HCT116 (cell line): ENCODE results near the gene SLC22A23. TPM values are rescaled to one million over a fixed set of nuclear protein-coding genes. Genes with fewer than 3 reads are reported as not detected.

Experiments
- ATAC-seq: fragments of 200-7000 bp; cut with Tn5 transposase; 2 replicates; pipeline ENCODE4 v1.9.1; 2020; ENCODE audit warnings: mild to moderate bottlenecking, moderate library complexity
- BruUV-seq: library from RNA; stranded (reverse); fragments of 400-500 nt; replicated peaks from 2 replicates; lab custom pipeline; 2021; lab: Mats Ljungman, UMichigan
- CTCF ChIA-PET: fragments of 300-600 bp; sonication (Branson Sonifier 250); formaldehyde crosslinking; loops from one replicate; lab custom pipeline; 2021; ENCODE audit warnings: antibody characterized with exemption; lab: Charles Lee
- POLR2A ChIA-PET: fragments of 300-600, 350-600 bp; sonication (Branson Sonifier 250); formaldehyde crosslinking; loops from one replicate; lab custom pipeline; 2021; ENCODE audit warnings: antibody characterized with exemption; lab: Charles Lee
- RAD21 ChIA-PET, 2 experiments: fragments of 300-600 bp; sonication (Branson Sonifier 250); formaldehyde crosslinking; loops; one replicate each; lab custom pipeline; 2023; ENCODE audit warnings: low total read pairs in 2 of 2; ENCODE audit not compliant: uncharacterized antibody in 2 of 2, unreplicated experiment in 2 of 2, low non-redundant PET in 1 of 2; lab: Charles Lee
- DNase-seq: peaks from one replicate; pipeline ENCODE4 v3.0.0-alpha.2; 2010; ENCODE audit warnings: low read depth, low spot score
- H2AFZ ChIP-seq: fragments of 200-600 bp; shearing (Covaris generic), sonication (generic); 2 replicates; pipeline ENCODE4 v1.6.1; 2017; ENCODE audit warnings: low read depth, mixed run types, mixed read lengths, antibody characterized with exemption, low read length; ENCODE audit not compliant: poor library complexity, severe bottlenecking
- H3K27ac ChIP-seq: 2 replicates; pipeline ENCODE4 v1.5.1; 2012; ENCODE audit warnings: low read depth, low read length
- H3K27me3 ChIP-seq: fragments of 200-600 bp; sonication (generic); 2 replicates; pipeline ENCODE4 v1.6.1; 2016; ENCODE audit warnings: mixed run types, low read length, mixed read lengths; ENCODE audit not compliant: insufficient read depth
- H3K36me3 ChIP-seq, 2 experiments: fragments of 200-500 bp in 1 of 2; fragments of 200-600 bp in 1 of 2; sonication (Bioruptor generic) in 1 of 2; sonication (generic) in 1 of 2; 2 replicates each; pipeline versions ENCODE4 v1.5.1 to v1.6.1; 2014 to 2016; ENCODE audit warnings: low read length in 2 of 2, inconsistent platforms in 1 of 2, mixed read lengths in 1 of 2, mixed run types in 1 of 2; ENCODE audit not compliant: insufficient read depth in 2 of 2, control insufficient read depth in 1 of 2
- H3K4me1 ChIP-seq, 2 experiments: fragments of 200-600 bp in 1 of 2; sonication (generic) in 1 of 2; 2 replicates each; pipeline versions ENCODE4 v1.5.1 to v1.6.1; 2012 to 2017; ENCODE audit warnings: low read length in 2 of 2, inconsistent platforms in 1 of 2, mild to moderate bottlenecking in 1 of 2, mixed read lengths in 1 of 2, mixed run types in 1 of 2, moderate library complexity in 1 of 2; ENCODE audit not compliant: insufficient read depth in 2 of 2, control insufficient read depth in 1 of 2
- H3K4me2 ChIP-seq: fragments of 200-600 bp; sonication (generic); 2 replicates; pipeline ENCODE4 v1.6.1; 2017; ENCODE audit warnings: mixed run types, low read length, mixed read lengths
- H3K4me3 ChIP-seq, 2 experiments: fragments of 200-600 bp in 1 of 2; sonication (generic) in 1 of 2; replicated peaks in 1 of 2; 2 replicates each; pipeline ENCODE4 v1.5.1; 2011 to 2016; ENCODE audit warnings: low read length in 2 of 2, control low read depth in 1 of 2, low read depth in 1 of 2, mild to moderate bottlenecking in 1 of 2, mixed read lengths in 1 of 2, mixed run types in 1 of 2
- H3K79me2 ChIP-seq: fragments of 200-600 bp; sonication (generic); 2 replicates; pipeline ENCODE4 v1.6.1; 2017; ENCODE audit warnings: mild to moderate bottlenecking, mixed run types, low read length, moderate library complexity, mixed read lengths; ENCODE audit not compliant: insufficient read depth
- H3K9ac ChIP-seq: fragments of 200-600 bp; sonication (generic); 2 replicates; pipeline ENCODE4 v1.6.1; 2016; ENCODE audit warnings: low read length, mixed read lengths
- H3K9me2 ChIP-seq: fragments of 200-600 bp; sonication (generic), shearing (Covaris generic); 2 replicates; pipeline ENCODE4 v1.6.1; 2017; ENCODE audit warnings: mixed run types, mild to moderate bottlenecking, moderate library complexity; ENCODE audit not compliant: insufficient read depth
- H3K9me3 ChIP-seq, 2 experiments: fragments of 200-500 bp in 1 of 2; fragments of 200-600 bp in 1 of 2; sonication (Bioruptor generic) in 1 of 2; sonication (generic) in 1 of 2; 2 replicates each; pipeline ENCODE4 v1.6.1; 2014 to 2017; ENCODE audit warnings: low read length in 2 of 2, mixed read lengths in 2 of 2, inconsistent platforms in 1 of 2, low read depth in 1 of 2, mild to moderate bottlenecking in 1 of 2, mixed run types in 1 of 2, moderate library complexity in 1 of 2; ENCODE audit not compliant: control insufficient read depth in 1 of 2, insufficient read depth in 1 of 2
- H4K20me1 ChIP-seq: fragments of 200-600 bp; sonication (generic), shearing (Covaris generic); 2 replicates; pipeline ENCODE4 v1.6.1; 2017; ENCODE audit warnings: mixed run types, mild to moderate bottlenecking, moderate library complexity; ENCODE audit not compliant: insufficient read depth
- ATF3 ChIP-seq: IDR thresholded peaks from 2 replicates; pipeline ENCODE4 v1.6.1; 2012
- CEBPB ChIP-seq: IDR thresholded peaks from 2 replicates; pipeline ENCODE4 v1.6.1; 2012; ENCODE audit warnings: low read depth
- ELF1 ChIP-seq: IDR thresholded peaks from 2 replicates; pipeline ENCODE4 v1.6.1; 2012; ENCODE audit warnings: low read depth, borderline replicate concordance
- EZH2phosphoT487 ChIP-seq: fragments of 200-600 bp; IDR thresholded peaks from 2 replicates; pipeline ENCODE4 v1.6.1; 2018; ENCODE audit warnings: antibody characterized with exemption, borderline replicate concordance
- FOSL1 ChIP-seq: IDR thresholded peaks from 2 replicates; pipeline ENCODE4 v1.6.1; 2012; ENCODE audit warnings: low read depth
- SIN3A ChIP-seq: IDR thresholded peaks from 2 replicates; pipeline ENCODE4 v1.6.1; 2012; ENCODE audit warnings: low read depth
- SP1 ChIP-seq: IDR thresholded peaks from 2 replicates; pipeline ENCODE4 v1.6.1; 2012; ENCODE audit warnings: low read depth
- SRF ChIP-seq: IDR thresholded peaks from 2 replicates; pipeline ENCODE4 v1.6.1; 2012; ENCODE audit warnings: low read depth
- TCF7L2 ChIP-seq: IDR thresholded peaks from 2 replicates; pipeline ENCODE4 v1.7.0; 2011; ENCODE audit warnings: borderline replicate concordance, inconsistent platforms; ENCODE audit not compliant: insufficient read depth, insufficient read length; ENCODE audit errors: extremely low read depth
- YY1 ChIP-seq: IDR thresholded peaks from 2 replicates; pipeline ENCODE4 v1.6.1; 2011; ENCODE audit warnings: low read length, low read depth, moderate library complexity, mild to moderate bottlenecking; ENCODE audit not compliant: insufficient replicate concordance; ENCODE audit errors: extremely low read depth
- ZBTB33 ChIP-seq: IDR thresholded peaks from 2 replicates; pipeline ENCODE4 v1.6.1; 2011; ENCODE audit warnings: mild to moderate bottlenecking, low read length, moderate library complexity; ENCODE audit not compliant: insufficient replicate concordance; ENCODE audit errors: extremely low read depth
- ZFX ChIP-seq: fragments of 450-650 bp; IDR thresholded peaks from 2 replicates; pipeline ENCODE4 v1.6.1; 2017
- intact Hi-C: fragments of 100-400 bp; cut with micrococcal nuclease; formaldehyde crosslinking; loops from 2 replicates; pipeline ENCODE4 v1.10.0; 2022
- total RNA-seq: library from RNA; stranded (reverse); gene quantifications from one replicate; pipeline ENCODE4 v1.2.1, GENCODE V29; 2021; ENCODE audit not compliant: unreplicated experiment

Gene SLC22A23
- total RNA-seq, 1 experiment from 2014 or later: 11.5 TPM

GRCh38 chr6:3346476-3346875 is 110.4 kb downstream of the SLC22A23 start:
- RAD21 ChIA-PET: no interaction called here
- no peaks in the 10 kb centered on the region for H3K9me2 ChIP-seq
- no peaks in the 10 kb centered on the region for H3K9me3 ChIP-seq
- H2AFZ ChIP-seq: no peak overlapping the region
- no peaks in the 10 kb centered on the region for H3K27me3 ChIP-seq
- no peaks in the 10 kb centered on the region for H3K79me2 ChIP-seq
- H3K27ac ChIP-seq: no peak overlapping the region
- no peaks in the 10 kb centered on the region for H3K36me3 ChIP-seq
- BruUV-seq: no TSS peak
- intact Hi-C loops: no loop called here
- H4K20me1 ChIP-seq: no peaks in the 10 kb centered on the region
- no peak overlapping the region for H3K4me2 ChIP-seq
- DNase-seq: no peak
- H3K4me3 ChIP-seq: no peak overlapping the region
- POLR2A ChIA-PET: no interaction called here
- no peak for ATAC-seq
- TF ChIP-seq SRF (no peak), ZBTB33 (no peak), TCF7L2 (no peak), YY1 (no peak), SP1 (no peak), EZH2phosphoT487 (no peak), ZFX (no peak), ATF3 (no peak), FOSL1 (no peak), ELF1 (no peak), CEBPB (no peak), SIN3A (no peak)
- peaks cover 0 to 7% of the 10 kb centered on the region in 2 experiments; a peak in 1 of 4 replicates for H3K4me1 ChIP-seq
- no peak overlapping the region for H3K9ac ChIP-seq
- CTCF ChIA-PET: no interaction called here
